Measurements from ENCODE around the gene POU2AF1.

DNA sequence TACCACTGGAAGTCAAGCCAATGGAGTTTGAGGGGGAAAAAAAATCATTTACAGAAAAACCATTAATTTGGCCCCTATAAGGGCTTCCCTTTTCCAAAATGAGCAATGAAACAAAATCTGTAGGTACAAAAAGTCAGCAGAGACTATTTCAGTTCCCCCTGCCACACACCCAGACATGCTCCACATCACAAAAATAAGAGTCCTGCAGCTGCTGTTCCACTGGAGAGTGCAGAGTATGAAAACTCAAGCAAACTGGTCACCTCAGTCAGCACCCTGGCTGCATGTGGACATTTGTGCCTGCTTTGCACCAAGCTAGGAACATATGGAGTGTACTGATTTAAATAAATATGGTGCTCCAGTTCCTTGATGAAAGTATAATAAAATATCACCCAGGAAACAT, 15.1 kb downstream of the POU2AF1 start:
- TF ChIP-seq, protein P1, sequence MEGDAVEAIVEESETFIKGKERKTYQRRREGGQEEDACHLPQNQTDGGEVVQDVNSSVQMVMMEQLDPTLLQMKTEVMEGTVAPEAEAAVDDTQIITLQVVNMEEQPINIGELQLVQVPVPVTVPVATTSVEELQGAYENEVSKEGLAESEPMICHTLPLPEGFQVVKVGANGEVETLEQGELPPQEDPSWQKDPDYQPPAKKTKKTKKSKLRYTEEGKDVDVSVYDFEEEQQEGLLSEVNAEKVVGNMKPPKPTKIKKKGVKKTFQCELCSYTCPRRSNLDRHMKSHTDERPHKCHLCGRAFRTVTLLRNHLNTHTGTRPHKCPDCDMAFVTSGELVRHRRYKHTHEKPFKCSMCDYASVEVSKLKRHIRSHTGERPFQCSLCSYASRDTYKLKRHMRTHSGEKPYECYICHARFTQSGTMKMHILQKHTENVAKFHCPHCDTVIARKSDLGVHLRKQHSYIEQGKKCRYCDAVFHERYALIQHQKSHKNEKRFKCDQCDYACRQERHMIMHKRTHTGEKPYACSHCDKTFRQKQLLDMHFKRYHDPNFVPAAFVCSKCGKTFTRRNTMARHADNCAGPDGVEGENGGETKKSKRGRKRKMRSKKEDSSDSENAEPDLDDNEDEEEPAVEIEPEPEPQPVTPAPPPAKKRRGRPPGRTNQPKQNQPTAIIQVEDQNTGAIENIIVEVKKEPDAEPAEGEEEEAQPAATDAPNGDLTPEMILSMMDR (IDR thresholded peaks at IDR 0.05) = no peak
- no peak for TF ChIP-seq POLR2A (IDR thresholded peaks at IDR 0.05)

Measured in esophagus squamous epithelium (tissue), 4 donors.